ENCODE measurements around the gene XAGE2. TPM values are rescaled to one million over a fixed set of nuclear protein-coding genes. Genes with fewer than 3 reads are reported as not detected.

XAGE2 gene, protein sequence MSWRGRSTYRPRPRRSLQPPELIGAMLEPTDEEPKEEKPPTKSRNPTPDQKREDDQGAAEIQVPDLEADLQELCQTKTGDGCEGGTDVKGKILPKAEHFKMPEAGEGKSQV
- total RNA-seq, result not detected

DNA sequence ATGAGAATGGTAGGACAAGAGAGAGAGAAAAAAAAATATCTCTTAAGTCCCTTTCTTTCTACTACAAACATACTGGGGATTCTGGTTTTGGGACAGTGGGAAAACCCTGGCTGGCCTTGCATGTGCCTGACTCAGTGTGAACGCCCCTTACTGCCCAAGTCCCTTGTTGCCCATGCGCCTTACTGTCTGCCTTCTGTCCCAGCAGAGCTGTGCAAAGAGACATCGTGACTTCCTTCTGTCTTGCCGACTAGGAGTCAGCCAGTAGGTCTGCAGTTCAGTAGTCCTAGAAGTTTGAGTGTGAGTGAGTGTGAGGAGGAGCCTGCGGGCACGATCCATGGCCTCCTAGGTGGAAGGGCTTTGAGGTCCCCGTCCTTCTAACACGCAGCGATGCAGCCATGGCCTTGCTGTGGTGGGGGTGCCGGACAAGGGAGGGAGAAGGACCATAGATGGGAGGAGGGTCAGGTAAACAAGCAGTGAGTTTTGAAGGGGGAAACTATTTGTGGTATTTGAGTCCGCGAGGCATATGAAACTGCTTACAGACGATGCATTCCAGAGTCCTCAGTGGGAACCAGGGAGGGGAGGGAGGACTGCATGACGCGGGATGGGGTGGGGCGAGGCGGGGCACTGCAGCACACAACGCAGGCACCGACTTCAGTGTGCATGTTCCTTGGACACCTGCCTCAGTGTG is at the start of gene XAGE2:
XAGE2 (plus strand) TSS at position 654 of the 688 bp plus-strand sequence. CDS start 994 bp downstream, outside the sequence.
- TF ChIP-seq, protein P1, sequence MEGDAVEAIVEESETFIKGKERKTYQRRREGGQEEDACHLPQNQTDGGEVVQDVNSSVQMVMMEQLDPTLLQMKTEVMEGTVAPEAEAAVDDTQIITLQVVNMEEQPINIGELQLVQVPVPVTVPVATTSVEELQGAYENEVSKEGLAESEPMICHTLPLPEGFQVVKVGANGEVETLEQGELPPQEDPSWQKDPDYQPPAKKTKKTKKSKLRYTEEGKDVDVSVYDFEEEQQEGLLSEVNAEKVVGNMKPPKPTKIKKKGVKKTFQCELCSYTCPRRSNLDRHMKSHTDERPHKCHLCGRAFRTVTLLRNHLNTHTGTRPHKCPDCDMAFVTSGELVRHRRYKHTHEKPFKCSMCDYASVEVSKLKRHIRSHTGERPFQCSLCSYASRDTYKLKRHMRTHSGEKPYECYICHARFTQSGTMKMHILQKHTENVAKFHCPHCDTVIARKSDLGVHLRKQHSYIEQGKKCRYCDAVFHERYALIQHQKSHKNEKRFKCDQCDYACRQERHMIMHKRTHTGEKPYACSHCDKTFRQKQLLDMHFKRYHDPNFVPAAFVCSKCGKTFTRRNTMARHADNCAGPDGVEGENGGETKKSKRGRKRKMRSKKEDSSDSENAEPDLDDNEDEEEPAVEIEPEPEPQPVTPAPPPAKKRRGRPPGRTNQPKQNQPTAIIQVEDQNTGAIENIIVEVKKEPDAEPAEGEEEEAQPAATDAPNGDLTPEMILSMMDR (IDR thresholded peaks at IDR 0.05; ENCODE audit: low read depth), result no peak

DNA sequence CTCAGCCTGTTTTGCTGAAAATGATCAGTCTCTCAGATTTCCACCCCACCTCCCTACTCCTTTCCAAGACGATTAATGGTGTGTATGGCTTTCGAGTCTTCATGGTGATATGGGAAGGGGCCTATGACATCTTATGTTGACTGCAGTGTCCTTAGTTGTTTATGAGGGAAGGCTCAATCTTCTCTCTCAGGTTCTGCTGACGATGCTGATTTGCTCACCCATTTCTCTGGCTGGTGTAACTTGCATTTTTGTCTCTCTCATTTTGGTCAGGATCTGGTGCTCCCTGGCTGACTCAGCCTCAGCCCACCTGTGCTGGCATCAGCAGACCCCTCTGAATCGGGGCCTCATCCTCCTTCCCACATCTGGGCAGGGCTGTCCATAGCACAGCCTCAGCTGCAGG is 31.4 kb upstream of the XAGE2 start:
- TF ChIP-seq, protein P1 (IDR thresholded peaks at IDR 0.05; ENCODE audit: low read depth), result no peak

DNA sequence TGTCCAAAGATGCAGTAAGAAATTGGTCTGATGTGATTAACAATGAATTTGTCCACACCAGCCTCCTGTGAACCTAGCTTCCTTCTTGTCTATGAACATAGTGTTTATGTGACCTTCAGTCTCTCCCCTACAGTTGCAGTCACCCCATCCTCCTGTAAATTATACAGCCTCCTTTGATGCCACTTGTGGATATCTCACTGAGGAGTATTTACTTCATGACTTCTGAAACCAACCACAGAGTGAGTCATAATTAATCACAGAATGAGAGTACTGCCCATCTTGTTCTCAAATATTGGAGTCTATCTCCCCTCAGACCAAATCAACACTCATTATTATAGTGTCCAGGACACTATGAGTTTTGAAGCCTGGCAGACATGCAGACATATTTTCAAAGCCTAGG is 27.3 kb upstream of the XAGE2 start:
- TF ChIP-seq, protein P1 (IDR thresholded peaks at IDR 0.05; ENCODE audit: low read depth), result no peak

DNA sequence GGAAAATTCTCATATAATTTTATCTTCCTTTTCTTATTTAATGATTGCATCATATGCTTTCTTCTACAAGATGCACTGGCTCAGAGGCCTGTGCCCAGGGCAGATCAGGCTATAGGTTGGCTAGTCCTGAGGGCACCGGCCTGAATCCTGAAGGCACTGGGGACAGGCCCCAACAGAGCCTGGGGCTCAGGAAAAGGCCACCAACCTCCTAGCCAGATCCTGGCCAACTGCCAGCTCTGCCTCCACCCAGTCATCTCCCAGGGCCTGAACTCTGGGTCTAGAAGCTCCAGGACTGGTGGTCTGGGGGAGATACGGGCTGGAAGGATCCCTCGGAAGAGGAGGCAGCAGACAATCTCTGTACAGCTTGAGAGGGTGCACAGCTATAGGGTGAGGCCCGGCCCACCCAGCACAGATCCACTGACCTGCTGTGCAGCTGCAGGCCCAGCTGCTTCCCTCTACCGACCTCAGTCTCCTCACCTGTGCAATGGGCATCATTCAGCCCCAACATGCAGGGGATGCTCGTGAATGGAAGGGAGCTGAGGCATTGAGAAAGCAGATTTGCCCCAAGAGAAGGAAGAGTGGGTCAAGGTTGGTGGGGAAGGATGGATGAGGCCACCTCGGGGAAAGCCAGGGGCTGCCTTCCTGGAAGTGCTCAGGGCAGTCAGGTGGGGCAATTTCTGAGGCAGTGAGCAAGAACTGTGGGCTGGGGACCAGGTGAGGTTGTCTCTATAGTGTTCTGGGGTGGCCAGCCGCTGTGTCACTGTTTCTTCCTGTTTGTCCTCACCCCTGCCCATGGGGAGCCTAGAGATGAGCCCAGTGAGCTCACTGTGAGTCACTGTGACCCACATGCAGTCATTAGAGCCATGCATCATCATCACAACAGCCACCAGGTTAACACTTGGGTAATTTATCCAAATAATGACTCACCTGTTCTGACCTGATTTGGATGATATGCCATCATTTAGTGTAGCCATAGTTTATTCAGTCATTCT is 22.4 kb upstream of the XAGE2 start:
- TF ChIP-seq, protein P1 (IDR thresholded peaks at IDR 0.05; ENCODE audit: low read depth), result no peak

DNA sequence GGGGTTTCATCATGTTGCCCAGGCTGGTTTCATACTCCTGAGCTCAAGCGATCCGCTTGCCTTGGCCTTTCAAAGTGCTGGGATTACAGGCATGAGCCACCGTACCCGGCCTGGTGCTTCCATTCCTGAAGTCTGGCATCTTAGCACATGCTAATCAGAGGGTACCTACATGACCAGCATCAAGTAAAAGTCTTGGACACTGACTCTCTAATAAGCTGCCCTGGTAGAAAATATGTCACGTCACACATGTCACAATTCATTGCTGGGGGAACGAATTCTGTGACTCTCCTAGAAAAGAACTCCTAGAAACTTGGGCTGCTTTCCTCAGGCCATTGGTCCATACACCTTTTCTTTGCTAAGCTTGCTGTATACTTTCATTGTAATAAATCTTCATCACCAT is 19.1 kb upstream of the XAGE2 start:
- TF ChIP-seq, protein P1 (IDR thresholded peaks at IDR 0.05; ENCODE audit: low read depth), result no peak

DNA sequence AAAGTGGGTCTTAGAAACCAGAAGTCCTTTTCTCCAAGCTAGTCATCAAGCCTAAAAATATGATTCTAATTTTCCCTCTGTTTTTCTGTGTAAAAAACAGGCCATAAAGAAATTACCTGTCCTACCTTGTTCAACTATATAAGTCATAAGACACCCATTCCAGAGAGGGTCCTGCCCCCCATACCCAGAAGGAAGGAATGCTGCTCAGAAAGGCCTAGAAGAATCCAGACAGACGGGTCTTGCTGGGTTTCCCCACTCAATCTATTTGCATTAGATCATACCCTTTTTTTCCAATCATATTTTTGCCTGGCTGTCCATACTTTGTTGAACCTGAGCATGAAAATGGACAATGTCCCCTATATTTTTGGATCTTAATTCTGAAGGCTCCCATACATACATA is 16.3 kb upstream of the XAGE2 start:
- TF ChIP-seq, protein P1 (IDR thresholded peaks at IDR 0.05; ENCODE audit: low read depth), result no peak

DNA sequence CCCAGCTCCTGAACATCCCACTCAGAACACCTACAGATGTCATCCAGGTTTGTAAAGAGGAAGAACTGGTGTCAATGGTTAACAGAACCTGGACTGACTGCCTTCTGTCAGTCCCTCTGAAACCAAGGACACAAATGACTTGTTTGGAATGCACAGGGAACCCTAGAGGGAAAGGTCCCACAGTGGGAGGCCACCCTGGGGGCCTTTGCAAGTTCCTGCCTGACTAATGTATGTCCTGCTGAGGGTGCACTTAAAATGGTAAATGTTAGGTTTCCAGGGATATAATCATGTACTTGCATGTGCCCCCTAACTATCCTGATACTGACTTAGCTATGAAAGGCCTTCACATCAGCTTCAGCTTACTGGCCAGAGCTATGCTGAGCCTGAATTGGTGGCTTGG is 15.0 kb upstream of the XAGE2 start:
- TF ChIP-seq, protein P1 (IDR thresholded peaks at IDR 0.05; ENCODE audit: low read depth), result no peak

Data from subcutaneous adipose tissue (tissue), 4 donors.